WTC11 (cell line): Measurements from ENCODE around the gene KCNE4. TPM values are rescaled to one million over a fixed set of nuclear protein-coding genes. Genes with fewer than 3 reads are reported as not detected.

Experiments used
- ATAC-seq: fragments of 200-7000 bp; cut with Tn5 transposase; 2 replicates; pipeline ENCODE4 v1.10.0; 2021; ENCODE audit warnings: mild to moderate bottlenecking, moderate library complexity
- CTCF ChIA-PET: fragments of 300-600 bp; sonication (Branson Sonifier 250); formaldehyde crosslinking; loops from one replicate; lab custom pipeline; 2021; ENCODE audit warnings: antibody characterized with exemption; lab: Charles Lee
- POLR2A ChIA-PET: fragments of 350-600 bp; sonication (Branson Sonifier 250); formaldehyde crosslinking; loops from one replicate; lab custom pipeline; 2021; ENCODE audit warnings: antibody characterized with exemption; lab: Charles Lee
- DNase-seq: peaks from one replicate; pipeline ENCODE4 v3.0.0; 2021; ENCODE audit warnings: low spot score
- H3K27ac Mint-ChIP-seq: 2 replicates; pipeline ENCODE4 v1.8.0; 2021; ENCODE audit warnings: mixed read lengths
- H3K27me3 Mint-ChIP-seq: 2 replicates; pipeline ENCODE4 v1.8.0; 2021; ENCODE audit warnings: low read depth, mild to moderate bottlenecking, moderate library complexity, mixed read lengths
- H3K36me3 Mint-ChIP-seq: 2 replicates; pipeline ENCODE4 v1.8.0; 2021; ENCODE audit warnings: mixed read lengths
- H3K4me1 Mint-ChIP-seq: 2 replicates; pipeline ENCODE4 v1.8.0; 2022; ENCODE audit warnings: mixed read lengths
- H3K4me3 Mint-ChIP-seq: 2 replicates; pipeline ENCODE4 v1.8.0; 2021; ENCODE audit warnings: mild to moderate bottlenecking, moderate library complexity, mixed read lengths
- H3K9me3 Mint-ChIP-seq: 2 replicates; pipeline ENCODE4 v1.8.0; 2021; ENCODE audit warnings: mixed read lengths
- ATF1 ChIP-seq: sonication (generic); formaldehyde crosslinking; IDR thresholded peaks from 2 replicates; pipeline ENCODE4 v1.8.1; 2023; ENCODE audit warnings: mild to moderate bottlenecking, moderate library complexity, missing genetic modification reagents
- CREM ChIP-seq: sonication (generic); formaldehyde crosslinking; IDR thresholded peaks from 2 replicates; pipeline ENCODE4 v1.8.1; 2022; ENCODE audit warnings: mild to moderate bottlenecking, missing genetic modification reagents, moderate library complexity
- ETV6 ChIP-seq: sonication (generic); formaldehyde crosslinking; IDR thresholded peaks from 2 replicates; pipeline ENCODE4 v1.8.1; 2022; ENCODE audit warnings: mild to moderate bottlenecking, missing genetic modification reagents
- FOXP1 ChIP-seq: sonication (generic); formaldehyde crosslinking; IDR thresholded peaks from 2 replicates; pipeline ENCODE4 v1.8.0; 2022; ENCODE audit warnings: missing genetic modification reagents, mild to moderate bottlenecking, moderate library complexity, borderline replicate concordance
- GRHL2 ChIP-seq: fragments of 250-450 bp; sonication (Bioruptor Pico); IDR thresholded peaks from 2 replicates; pipeline ENCODE4 v1.8.0; 2022; ENCODE audit warnings: mild to moderate bottlenecking, moderate library complexity; ENCODE audit not compliant: insufficient replicate concordance, severe bottlenecking
- JUN ChIP-seq: sonication (generic); formaldehyde crosslinking; IDR thresholded peaks from 2 replicates; pipeline ENCODE4 v1.8.0; 2023; ENCODE audit warnings: mild to moderate bottlenecking, missing genetic modification reagents
- MXD4 ChIP-seq: fragments of 250-450 bp; sonication (Bioruptor Pico); IDR thresholded peaks from 2 replicates; pipeline ENCODE4 v1.8.0; 2021; ENCODE audit warnings: mild to moderate bottlenecking, moderate library complexity, borderline replicate concordance
- PRRX2 ChIP-seq: fragments of 250-450 bp; sonication (Bioruptor Pico); IDR thresholded peaks from 2 replicates; pipeline ENCODE4 v1.8.0; 2021; ENCODE audit warnings: mild to moderate bottlenecking
- RELA ChIP-seq: sonication (generic); formaldehyde crosslinking; IDR thresholded peaks from 2 replicates; pipeline ENCODE4 v1.8.1; 2022; ENCODE audit warnings: missing genetic modification reagents, mild to moderate bottlenecking, borderline replicate concordance
- SMAD4 ChIP-seq: sonication (generic); formaldehyde crosslinking; IDR thresholded peaks from 2 replicates; pipeline ENCODE4 v1.8.0; 2022; ENCODE audit warnings: mild to moderate bottlenecking, missing genetic modification reagents
- SOX15 ChIP-seq: fragments of 250-450 bp; sonication (Bioruptor Pico); IDR thresholded peaks from 2 replicates; pipeline ENCODE4 v1.9.0; 2021; ENCODE audit warnings: mild to moderate bottlenecking
- TCF7 ChIP-seq: sonication (generic); formaldehyde crosslinking; IDR thresholded peaks from 2 replicates; pipeline ENCODE4 v1.8.0; 2022; ENCODE audit warnings: mild to moderate bottlenecking, low read depth, missing genetic modification reagents, moderate library complexity
- TEAD4 ChIP-seq: sonication (generic); formaldehyde crosslinking; IDR thresholded peaks from 2 replicates; pipeline ENCODE4 v1.8.0; 2022; ENCODE audit warnings: mild to moderate bottlenecking, missing genetic modification reagents
- TP53 ChIP-seq: sonication (generic); formaldehyde crosslinking; IDR thresholded peaks from 2 replicates; pipeline ENCODE4 v1.8.1; 2023; ENCODE audit warnings: mild to moderate bottlenecking, missing genetic modification reagents
- ZNF121 ChIP-seq: sonication (generic); formaldehyde crosslinking; IDR thresholded peaks from 2 replicates; pipeline ENCODE4 v1.8.0; 2023; ENCODE audit warnings: missing genetic modification reagents
- ZNF232 ChIP-seq: sonication (generic); formaldehyde crosslinking; IDR thresholded peaks from 2 replicates; pipeline ENCODE4 v1.8.0; 2022; ENCODE audit warnings: mild to moderate bottlenecking, missing genetic modification reagents
- ZNF317 ChIP-seq: sonication (generic); formaldehyde crosslinking; IDR thresholded peaks from 2 replicates; pipeline ENCODE4 v1.8.1; 2023; ENCODE audit warnings: low read depth, mild to moderate bottlenecking, moderate library complexity, missing genetic modification reagents, borderline replicate concordance
- ZNF396 ChIP-seq: fragments of 250-450 bp; sonication (Bioruptor Pico); IDR thresholded peaks from 2 replicates; pipeline ENCODE4 v1.8.0; 2021; ENCODE audit warnings: mild to moderate bottlenecking, moderate library complexity, borderline replicate concordance
- total RNA-seq: library from RNA; stranded (reverse); gene quantifications from 3 replicates; pipeline ENCODE4 v1.2.3, GENCODE V29; 2021
- TF ChIP-seq, protein P1 (sequence below): fragments of 250-450 bp; sonication (Bioruptor Pico); IDR thresholded peaks from 2 replicates; pipeline ENCODE4 v1.9.0; 2021; ENCODE audit warnings: mild to moderate bottlenecking
- TF ChIP-seq, protein P2 (sequence below): fragments of 250-450 bp; sonication (Bioruptor Pico); IDR thresholded peaks from 2 replicates; pipeline ENCODE4 v1.9.0; 2021; ENCODE audit warnings: mild to moderate bottlenecking, borderline replicate concordance
- TF ChIP-seq, protein P3 (sequence below): fragments of 250-450 bp; sonication (Bioruptor Pico); IDR thresholded peaks from 2 replicates; pipeline ENCODE4 v1.9.0; 2021; ENCODE audit warnings: mild to moderate bottlenecking
- TF ChIP-seq, protein P4 (sequence below): fragments of 250-450 bp; sonication (Bioruptor Pico); IDR thresholded peaks from 2 replicates; pipeline ENCODE4 v2.1.2; 2022; ENCODE audit warnings: mild to moderate bottlenecking, moderate library complexity

KCNE4 gene
- total RNA-seq, 1 experiment from 2014 or later: 0.04 TPM

DNA sequence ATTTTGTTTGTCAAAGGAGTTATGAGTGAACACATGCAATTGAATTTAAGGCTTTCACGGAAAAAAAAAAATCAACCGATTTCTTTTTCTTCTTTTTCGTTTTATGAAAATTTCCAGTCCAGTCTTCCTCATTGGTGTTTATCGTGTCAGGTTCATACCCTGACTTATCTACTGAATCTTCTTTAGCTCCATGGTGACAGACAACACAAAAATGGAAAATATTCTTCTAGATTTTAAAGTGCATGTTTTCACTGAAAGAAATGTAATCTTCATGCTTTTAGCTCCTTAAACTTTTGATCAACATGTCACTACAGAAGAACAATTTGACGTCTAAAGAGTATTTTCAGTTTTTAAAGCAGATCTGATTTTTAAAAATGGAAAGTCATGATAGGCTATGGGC, 14.7 kb downstream of the KCNE4 start (continued):
- TF ChIP-seq ZNF121 (CRISPR knock-in tag) (no peak), MXD4 (CRISPR knock-in tag) (no peak)
- TF ChIP-seq, protein P1, sequence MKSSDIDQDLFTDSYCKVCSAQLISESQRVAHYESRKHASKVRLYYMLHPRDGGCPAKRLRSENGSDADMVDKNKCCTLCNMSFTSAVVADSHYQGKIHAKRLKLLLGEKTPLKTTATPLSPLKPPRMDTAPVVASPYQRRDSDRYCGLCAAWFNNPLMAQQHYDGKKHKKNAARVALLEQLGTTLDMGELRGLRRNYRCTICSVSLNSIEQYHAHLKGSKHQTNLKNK (CRISPR knock-in tag): no peak
- TF ChIP-seq, all 79 proteins: peak for 0

DNA sequence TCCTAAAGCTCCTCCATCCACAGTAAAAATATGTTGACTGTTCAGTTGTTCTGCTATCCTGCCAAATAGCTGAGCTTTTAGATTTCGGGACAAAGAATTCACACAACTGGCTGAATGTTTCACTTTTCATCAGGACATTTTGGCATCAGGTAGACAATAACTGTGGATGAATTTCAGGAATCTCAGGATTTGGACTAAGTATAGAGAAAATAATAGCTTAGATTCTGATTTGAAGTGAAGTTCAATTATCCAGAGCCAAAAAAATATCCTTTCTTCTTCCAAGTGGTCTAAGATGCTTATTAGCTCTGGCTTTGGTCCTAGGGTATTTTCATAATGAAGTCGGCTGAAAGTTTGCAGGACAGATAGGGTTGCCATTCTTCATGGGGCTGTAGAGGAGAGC, 16.1 kb downstream of the KCNE4 start:
- CTCF ChIA-PET: interaction anchor here (0.6 kb wide), 1 partner anchor 748 kb away, joined by 3 read pairs; no protein-coding TSS in a partner anchor
- POLR2A ChIA-PET: no interaction called here
- no peaks in the 10 kb centered on the region for H3K9me3 Mint-ChIP-seq
- no peak overlapping the region for H3K4me3 Mint-ChIP-seq
- TF ChIP-seq TCF7 (CRISPR knock-in tag) (no peak), SOX15 (CRISPR knock-in tag) (no peak), ZNF121 (CRISPR knock-in tag) (no peak), ATF1 (CRISPR knock-in tag) (no peak), TP53 (CRISPR knock-in tag) (no peak), ZNF232 (no peak), SMAD4 (no peak), CREM (no peak), JUN (CRISPR knock-in tag) (no peak)
- TF ChIP-seq, protein P2, sequence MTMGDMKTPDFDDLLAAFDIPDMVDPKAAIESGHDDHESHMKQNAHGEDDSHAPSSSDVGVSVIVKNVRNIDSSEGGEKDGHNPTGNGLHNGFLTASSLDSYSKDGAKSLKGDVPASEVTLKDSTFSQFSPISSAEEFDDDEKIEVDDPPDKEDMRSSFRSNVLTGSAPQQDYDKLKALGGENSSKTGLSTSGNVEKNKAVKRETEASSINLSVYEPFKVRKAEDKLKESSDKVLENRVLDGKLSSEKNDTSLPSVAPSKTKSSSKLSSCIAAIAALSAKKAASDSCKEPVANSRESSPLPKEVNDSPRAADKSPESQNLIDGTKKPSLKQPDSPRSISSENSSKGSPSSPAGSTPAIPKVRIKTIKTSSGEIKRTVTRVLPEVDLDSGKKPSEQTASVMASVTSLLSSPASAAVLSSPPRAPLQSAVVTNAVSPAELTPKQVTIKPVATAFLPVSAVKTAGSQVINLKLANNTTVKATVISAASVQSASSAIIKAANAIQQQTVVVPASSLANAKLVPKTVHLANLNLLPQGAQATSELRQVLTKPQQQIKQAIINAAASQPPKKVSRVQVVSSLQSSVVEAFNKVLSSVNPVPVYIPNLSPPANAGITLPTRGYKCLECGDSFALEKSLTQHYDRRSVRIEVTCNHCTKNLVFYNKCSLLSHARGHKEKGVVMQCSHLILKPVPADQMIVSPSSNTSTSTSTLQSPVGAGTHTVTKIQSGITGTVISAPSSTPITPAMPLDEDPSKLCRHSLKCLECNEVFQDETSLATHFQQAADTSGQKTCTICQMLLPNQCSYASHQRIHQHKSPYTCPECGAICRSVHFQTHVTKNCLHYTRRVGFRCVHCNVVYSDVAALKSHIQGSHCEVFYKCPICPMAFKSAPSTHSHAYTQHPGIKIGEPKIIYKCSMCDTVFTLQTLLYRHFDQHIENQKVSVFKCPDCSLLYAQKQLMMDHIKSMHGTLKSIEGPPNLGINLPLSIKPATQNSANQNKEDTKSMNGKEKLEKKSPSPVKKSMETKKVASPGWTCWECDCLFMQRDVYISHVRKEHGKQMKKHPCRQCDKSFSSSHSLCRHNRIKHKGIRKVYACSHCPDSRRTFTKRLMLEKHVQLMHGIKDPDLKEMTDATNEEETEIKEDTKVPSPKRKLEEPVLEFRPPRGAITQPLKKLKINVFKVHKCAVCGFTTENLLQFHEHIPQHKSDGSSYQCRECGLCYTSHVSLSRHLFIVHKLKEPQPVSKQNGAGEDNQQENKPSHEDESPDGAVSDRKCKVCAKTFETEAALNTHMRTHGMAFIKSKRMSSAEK (CRISPR knock-in tag): no peak
- H3K27me3 Mint-ChIP-seq: no peaks in the 10 kb centered on the region
- no peak for ATAC-seq
- peaks cover 9% of the 10 kb centered on the region for H3K4me1 Mint-ChIP-seq
- DNase-seq: no peak
- H3K36me3 Mint-ChIP-seq: no peaks in the 10 kb centered on the region
- no peak overlapping the region for H3K27ac Mint-ChIP-seq

DNA sequence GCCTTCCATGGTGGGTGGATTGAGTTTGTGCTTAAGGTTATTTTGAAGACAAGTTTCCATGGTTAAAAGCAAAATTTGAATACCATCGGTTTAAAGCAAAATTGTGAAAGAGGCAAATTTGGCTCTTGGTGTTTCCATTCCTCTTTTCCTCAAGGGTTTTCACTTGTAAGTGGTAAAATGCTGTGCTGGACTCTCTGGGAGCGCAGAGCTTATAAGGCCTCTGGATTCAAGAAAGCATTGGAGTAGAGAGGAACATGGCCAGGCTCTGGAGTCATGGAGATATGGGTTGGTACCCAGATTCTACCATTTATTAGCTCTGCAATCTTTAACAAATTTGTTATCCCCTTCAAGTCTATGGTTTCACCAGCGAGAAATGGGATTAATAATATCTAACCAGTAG, 17.5 kb downstream of the KCNE4 start:
- POLR2A ChIA-PET: no interaction called here

More for the DNA sequence above, 17.5 kb downstream of the KCNE4 start:
- CTCF ChIA-PET: no interaction called here
- H3K4me1 Mint-ChIP-seq: peaks cover 6% of the 10 kb centered on the region
- H3K9me3 Mint-ChIP-seq: no peaks in the 10 kb centered on the region
- ATAC-seq (no peak), DNase-seq (no peak)
- TF ChIP-seq, protein P3, sequence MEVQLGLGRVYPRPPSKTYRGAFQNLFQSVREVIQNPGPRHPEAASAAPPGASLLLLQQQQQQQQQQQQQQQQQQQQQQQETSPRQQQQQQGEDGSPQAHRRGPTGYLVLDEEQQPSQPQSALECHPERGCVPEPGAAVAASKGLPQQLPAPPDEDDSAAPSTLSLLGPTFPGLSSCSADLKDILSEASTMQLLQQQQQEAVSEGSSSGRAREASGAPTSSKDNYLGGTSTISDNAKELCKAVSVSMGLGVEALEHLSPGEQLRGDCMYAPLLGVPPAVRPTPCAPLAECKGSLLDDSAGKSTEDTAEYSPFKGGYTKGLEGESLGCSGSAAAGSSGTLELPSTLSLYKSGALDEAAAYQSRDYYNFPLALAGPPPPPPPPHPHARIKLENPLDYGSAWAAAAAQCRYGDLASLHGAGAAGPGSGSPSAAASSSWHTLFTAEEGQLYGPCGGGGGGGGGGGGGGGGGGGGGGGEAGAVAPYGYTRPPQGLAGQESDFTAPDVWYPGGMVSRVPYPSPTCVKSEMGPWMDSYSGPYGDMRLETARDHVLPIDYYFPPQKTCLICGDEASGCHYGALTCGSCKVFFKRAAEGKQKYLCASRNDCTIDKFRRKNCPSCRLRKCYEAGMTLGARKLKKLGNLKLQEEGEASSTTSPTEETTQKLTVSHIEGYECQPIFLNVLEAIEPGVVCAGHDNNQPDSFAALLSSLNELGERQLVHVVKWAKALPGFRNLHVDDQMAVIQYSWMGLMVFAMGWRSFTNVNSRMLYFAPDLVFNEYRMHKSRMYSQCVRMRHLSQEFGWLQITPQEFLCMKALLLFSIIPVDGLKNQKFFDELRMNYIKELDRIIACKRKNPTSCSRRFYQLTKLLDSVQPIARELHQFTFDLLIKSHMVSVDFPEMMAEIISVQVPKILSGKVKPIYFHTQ (CRISPR knock-in tag): no peak
- TF ChIP-seq ZNF317 (CRISPR knock-in tag) (no peak), ZNF396 (no peak), ETV6 (CRISPR knock-in tag) (no peak), GRHL2 (CRISPR knock-in tag) (no peak), RELA (no peak), TEAD4 (CRISPR knock-in tag) (no peak), PRRX2 (CRISPR knock-in tag) (no peak), FOXP1 (CRISPR knock-in tag) (no peak)
- TF ChIP-seq, protein P4, sequence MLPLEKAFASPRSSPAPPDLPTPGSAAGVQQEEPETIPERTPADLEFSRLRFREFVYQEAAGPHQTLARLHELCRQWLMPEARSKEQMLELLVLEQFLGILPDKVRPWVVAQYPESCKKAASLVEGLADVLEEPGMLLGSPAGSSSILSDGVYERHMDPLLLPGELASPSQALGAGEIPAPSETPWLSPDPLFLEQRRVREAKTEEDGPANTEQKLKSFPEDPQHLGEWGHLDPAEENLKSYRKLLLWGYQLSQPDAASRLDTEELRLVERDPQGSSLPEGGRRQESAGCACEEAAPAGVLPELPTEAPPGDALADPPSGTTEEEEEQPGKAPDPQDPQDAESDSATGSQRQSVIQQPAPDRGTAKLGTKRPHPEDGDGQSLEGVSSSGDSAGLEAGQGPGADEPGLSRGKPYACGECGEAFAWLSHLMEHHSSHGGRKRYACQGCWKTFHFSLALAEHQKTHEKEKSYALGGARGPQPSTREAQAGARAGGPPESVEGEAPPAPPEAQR (CRISPR knock-in tag): no peak
- no peaks in the 10 kb centered on the region for H3K27me3 Mint-ChIP-seq
- H3K36me3 Mint-ChIP-seq: no peaks in the 10 kb centered on the region
- no peak overlapping the region for H3K4me3 Mint-ChIP-seq
- H3K27ac Mint-ChIP-seq: no peak overlapping the region
